Lung (tissue), 12 donors: ENCODE results near the gene TPM4. TPM values are rescaled to one million over a fixed set of nuclear protein-coding genes. Genes with fewer than 3 reads are reported as not detected.
A peak's percentile ranks its signal among the peaks of the same experiment; 100 is the strongest.

Experiments used
- ATAC-seq: fragments of 200-7000 bp; cut with Tn5 transposase; one replicate; pipeline ENCODE4 v1.9.1; 2020; ENCODE audit warnings: moderate number of reproducible peaks; ENCODE audit not compliant: insufficient read depth, low FRiP score
- DNase-seq, 3 donors: peaks; one replicate each; pipeline ENCODE4 v3.0.0-alpha.2; 2013 to 2017
- H3K27ac ChIP-seq, 2 donors: one replicate each; pipeline ENCODE4 v1.5.1; 2013; ENCODE audit warnings: mild to moderate bottlenecking in 2 of 2, moderate library complexity in 2 of 2, control low read depth in 1 of 2, inconsistent platforms in 1 of 2, low read depth in 1 of 2, low read length in 1 of 2
- H3K27me3 ChIP-seq, 3 donors: one replicate each; pipeline ENCODE4 v1.5.1; 2013; ENCODE audit warnings: low read length in 2 of 3; ENCODE audit not compliant: control insufficient read depth in 3 of 3, insufficient read depth in 3 of 3
- H3K36me3 ChIP-seq, 4 donors: one replicate each; pipeline ENCODE4 v1.5.1; 2013; ENCODE audit warnings: low read length in 4 of 4, mild to moderate bottlenecking in 1 of 4, moderate library complexity in 1 of 4; ENCODE audit not compliant: control insufficient read depth in 4 of 4, insufficient read depth in 4 of 4
- H3K4me1 ChIP-seq, 5 donors: one replicate each; pipeline ENCODE4 v1.5.1; 2013; ENCODE audit warnings: low read length in 5 of 5, mild to moderate bottlenecking in 2 of 5, moderate library complexity in 1 of 5; ENCODE audit not compliant: control insufficient read depth in 5 of 5, insufficient read depth in 5 of 5
- H3K4me3 ChIP-seq: one replicate; pipeline ENCODE4 v1.5.1; 2013; ENCODE audit warnings: mild to moderate bottlenecking, control low read depth, moderate library complexity
- H3K9ac ChIP-seq, 2 donors: one replicate each; pipeline ENCODE4 v1.5.1; 2013; ENCODE audit warnings: low read length in 2 of 2, control low read depth in 1 of 2; ENCODE audit not compliant: insufficient read depth in 1 of 2
- H3K9me3 ChIP-seq, 4 donors: one replicate each; pipeline ENCODE4 v1.5.1; 2013; ENCODE audit warnings: low read length in 3 of 4, mild to moderate bottlenecking in 1 of 4, moderate library complexity in 1 of 4; ENCODE audit not compliant: control insufficient read depth in 4 of 4, insufficient read depth in 3 of 4
- WGBS, 2 donors: extraction: QIAGEN DNeasy Blood & Tissue Kit; methylation state at CpG; one replicate each; pipeline ENCODE4 v1.1.7; 2013; 5-methylcytosine and 5-hydroxymethylcytosine counted together
- polyA plus RNA-seq, 2 donors: library from polyadenylated mRNA; stranded (reverse); fragments of 200-250 nt; gene quantifications; one replicate each; pipeline ENCODE4 v1.2.1, GENCODE V29; 2013
- total RNA-seq, 2 donors: library from RNA; depleted of rRNA in 1 of 2; stranded (reverse); fragments of >200 nt in 1 of 2; gene quantifications; one replicate each; pipeline ENCODE4 v1.2.1, GENCODE V29; 2014 to 2021
- TF ChIP-seq, protein P1 (sequence below): IDR thresholded peaks from 2 replicates; pipeline ENCODE4 v1.5.1; 2012; ENCODE audit warnings: mild to moderate bottlenecking; ENCODE audit errors: control extremely low read depth, extremely low read depth
- donor health status: control.
- donor health status: control.
- donor health status: Bipolar disorder and iron deficiency.
- donor health status: healthy.
- donor health status: DM: yes; HTN: yes; CAD: no.

TPM4 gene
- total and polyA plus RNA-seq, 4 donors = 274 to 438 (median 383) TPM

DNA sequence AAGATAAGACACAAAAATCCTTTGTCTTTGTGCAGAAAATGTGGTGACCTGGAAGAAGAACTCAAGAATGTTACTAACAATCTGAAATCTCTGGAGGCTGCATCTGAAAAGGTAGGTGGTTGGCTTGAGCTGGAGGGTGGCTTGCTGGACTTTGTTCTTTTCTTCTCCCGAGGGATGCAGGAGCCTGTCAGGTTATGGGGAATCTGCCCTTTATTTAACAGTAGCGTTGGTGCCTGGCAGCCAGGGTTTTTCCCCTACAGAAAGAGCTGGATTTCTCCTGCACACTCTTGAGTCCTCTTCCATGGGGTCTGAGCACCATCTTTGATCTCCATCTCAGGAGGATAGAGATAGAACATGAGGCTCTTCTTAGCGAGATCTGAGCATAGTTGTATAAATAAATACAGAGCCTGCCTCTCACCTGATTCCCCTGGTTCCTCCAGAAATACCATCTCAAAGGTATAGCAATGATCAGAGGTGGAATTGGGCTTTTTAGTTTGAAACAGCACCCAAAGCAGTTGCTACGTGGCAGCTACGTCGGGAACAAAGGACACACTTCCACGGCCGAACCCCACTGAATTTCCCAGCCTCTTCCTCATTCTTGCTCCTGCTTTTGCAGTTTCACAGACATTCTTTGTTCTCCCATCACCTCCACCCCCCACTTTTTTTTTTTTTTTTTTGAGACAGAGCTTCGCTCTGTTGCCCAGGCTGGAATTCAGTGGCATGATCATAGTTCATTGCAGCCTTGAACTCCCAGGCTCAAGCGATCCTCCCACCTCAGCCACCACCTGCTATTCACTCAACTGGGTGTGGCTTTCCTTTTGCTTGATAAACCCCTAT is 12.9 kb downstream of the TPM4 start:
- no peak overlapping the region for H3K4me3 ChIP-seq
- no peaks in the 10 kb centered on the region for H3K9me3 ChIP-seq
- WGBS, 2 donors = 66 to 85% methylated on average over 10 of the region's 10 CpGs
- TF ChIP-seq, protein P1, sequence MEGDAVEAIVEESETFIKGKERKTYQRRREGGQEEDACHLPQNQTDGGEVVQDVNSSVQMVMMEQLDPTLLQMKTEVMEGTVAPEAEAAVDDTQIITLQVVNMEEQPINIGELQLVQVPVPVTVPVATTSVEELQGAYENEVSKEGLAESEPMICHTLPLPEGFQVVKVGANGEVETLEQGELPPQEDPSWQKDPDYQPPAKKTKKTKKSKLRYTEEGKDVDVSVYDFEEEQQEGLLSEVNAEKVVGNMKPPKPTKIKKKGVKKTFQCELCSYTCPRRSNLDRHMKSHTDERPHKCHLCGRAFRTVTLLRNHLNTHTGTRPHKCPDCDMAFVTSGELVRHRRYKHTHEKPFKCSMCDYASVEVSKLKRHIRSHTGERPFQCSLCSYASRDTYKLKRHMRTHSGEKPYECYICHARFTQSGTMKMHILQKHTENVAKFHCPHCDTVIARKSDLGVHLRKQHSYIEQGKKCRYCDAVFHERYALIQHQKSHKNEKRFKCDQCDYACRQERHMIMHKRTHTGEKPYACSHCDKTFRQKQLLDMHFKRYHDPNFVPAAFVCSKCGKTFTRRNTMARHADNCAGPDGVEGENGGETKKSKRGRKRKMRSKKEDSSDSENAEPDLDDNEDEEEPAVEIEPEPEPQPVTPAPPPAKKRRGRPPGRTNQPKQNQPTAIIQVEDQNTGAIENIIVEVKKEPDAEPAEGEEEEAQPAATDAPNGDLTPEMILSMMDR = no peak
- H3K27me3 ChIP-seq = no peaks in the 10 kb centered on the region
- no peak overlapping the region for H3K9ac ChIP-seq
- H3K27ac ChIP-seq = peak overlapping the region in 1 of 2 donors; percentile 68
- DNase-seq = no peak
- H3K4me1 ChIP-seq = peaks cover 0 to 15% (median 7%) of the 10 kb centered on the region in 5 donors
- peaks cover 19 to 80% (median 67%) of the 10 kb centered on the region in 4 donors for H3K36me3 ChIP-seq
- ATAC-seq = no peak

DNA sequence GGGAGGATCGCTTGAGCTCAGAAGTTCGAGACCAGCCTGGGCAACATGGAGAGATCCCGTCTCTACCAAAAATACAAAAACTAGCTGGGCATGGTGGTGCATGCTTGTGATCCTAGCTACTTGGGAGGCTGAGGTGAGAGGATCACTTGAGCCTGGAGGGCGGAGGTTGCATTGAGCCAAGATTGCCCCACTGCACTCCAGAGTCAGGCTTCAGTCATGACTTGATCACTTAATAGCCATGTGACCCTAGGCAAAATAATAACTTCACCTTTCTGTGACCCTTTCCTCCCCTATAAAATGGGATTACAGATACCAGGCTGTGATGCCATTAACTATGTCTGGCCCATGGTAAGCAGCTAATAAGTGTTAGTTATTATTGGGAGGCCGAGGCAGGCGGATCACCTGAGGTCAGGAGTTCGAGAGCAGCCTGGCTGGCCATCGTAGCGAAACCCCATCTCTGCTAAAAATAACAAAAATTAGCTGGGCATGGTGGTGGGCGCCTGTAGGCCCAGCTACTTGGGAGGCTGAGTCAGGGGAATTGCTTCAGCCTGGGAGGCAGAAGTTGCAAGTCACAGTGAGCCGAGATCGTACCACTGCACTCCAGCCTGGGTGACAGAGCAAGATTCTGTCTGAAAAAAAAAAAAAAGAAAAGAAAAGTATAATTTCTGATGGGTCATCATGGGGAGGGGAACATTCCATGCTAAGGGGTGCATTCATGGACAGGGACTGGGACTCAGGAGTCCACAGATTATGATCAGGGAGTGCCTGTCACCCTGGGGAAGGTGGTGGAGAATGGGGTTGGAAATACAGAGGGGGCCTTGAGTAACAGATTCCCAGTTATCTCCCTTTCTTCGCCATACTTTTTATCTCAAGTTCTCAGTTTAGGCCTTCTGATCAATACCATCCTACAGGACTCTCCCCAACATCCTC is 15.5 kb downstream of the TPM4 start:
- H3K4me1 ChIP-seq = peaks cover 0 to 13% (median 7%) of the 10 kb centered on the region in 5 donors
- DNase-seq (no peak), ATAC-seq (no peak)
- H3K9ac ChIP-seq = no peak overlapping the region
- H3K27ac ChIP-seq = no peak overlapping the region
- no peak overlapping the region for H3K4me3 ChIP-seq
- H3K27me3 ChIP-seq = no peaks in the 10 kb centered on the region
- H3K36me3 ChIP-seq = peaks cover 16 to 76% (median 67%) of the 10 kb centered on the region in 4 donors
- TF ChIP-seq, protein P1 = no peak
- WGBS, 2 donors = 94% methylated on average over 13 of the region's 13 CpGs
- no peaks in the 10 kb centered on the region for H3K9me3 ChIP-seq

DNA sequence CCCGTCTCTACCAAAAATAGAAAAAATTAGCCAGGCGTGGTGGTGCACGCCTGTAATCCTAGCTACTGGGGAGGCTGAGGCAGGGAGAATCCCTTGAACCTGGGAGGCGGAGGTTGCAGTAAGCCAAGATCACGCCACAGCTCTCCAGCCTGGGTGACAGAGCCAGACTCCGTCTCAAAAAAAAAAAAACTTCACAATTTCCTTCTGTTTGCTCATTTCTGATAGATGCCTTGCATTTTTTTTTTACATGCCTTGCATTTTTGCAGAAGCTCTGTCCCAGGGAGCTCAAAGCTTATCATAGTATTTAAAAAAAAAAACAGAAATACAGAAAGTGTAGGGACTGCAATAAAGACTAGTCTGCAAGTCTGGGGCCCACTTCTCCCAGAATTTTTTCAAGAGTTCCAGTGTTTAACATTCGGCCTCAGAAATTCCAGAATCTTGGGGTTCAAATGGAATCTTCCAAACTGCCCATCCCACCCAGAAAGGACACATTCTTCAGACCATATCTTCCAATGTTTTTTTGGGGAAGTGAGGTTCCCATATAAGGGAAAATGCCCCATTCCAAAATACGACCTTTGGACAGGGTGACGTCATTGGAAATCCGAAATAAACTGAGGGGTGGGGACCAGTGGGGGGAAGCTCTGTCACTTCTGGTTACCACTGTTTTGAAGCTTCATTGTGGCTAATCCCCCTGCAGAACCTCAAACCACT is 18.2 kb downstream of the TPM4 start:
- no peak overlapping the region for H3K4me3 ChIP-seq
- peaks cover 0 to 1% (median 0%) of the 10 kb centered on the region in 5 donors for H3K4me1 ChIP-seq
- H3K27me3 ChIP-seq = no peaks in the 10 kb centered on the region
- TF ChIP-seq, protein P1 = no peak
- WGBS, 2 donors = 66 to 75% methylated on average over 10 of the region's 10 CpGs
- peaks cover 14 to 69% (median 61%) of the 10 kb centered on the region in 4 donors for H3K36me3 ChIP-seq
- no peak overlapping the region for H3K9ac ChIP-seq
- ATAC-seq (no peak), DNase-seq (no peak)
- H3K9me3 ChIP-seq = no peaks in the 10 kb centered on the region
- H3K27ac ChIP-seq = no peak overlapping the region
